Kidney (tissue), 14 donors: Measurements from ENCODE around the gene MRPL4. TPM values are rescaled to one million over a fixed set of nuclear protein-coding genes. Genes with fewer than 3 reads are reported as not detected.

Experiments
- DNase-seq, 5 donors: peaks; one replicate each; pipeline ENCODE4 v3.0.0-alpha.2; 2013 to 2020
- FAIRE-seq: peaks from 2 replicates; lab custom pipeline; 2012; peaks lifted over from hg19 to GRCh38; lab: Jason Lieb, UNC
- H3K27ac ChIP-seq, 2 donors: one replicate each; pipeline ENCODE4 v1.7.0; 2013; ENCODE audit warnings: low read depth in 2 of 2, low read length in 2 of 2, inconsistent platforms in 1 of 2
- H3K27me3 ChIP-seq: one replicate; pipeline ENCODE4 v1.7.1; 2013; ENCODE audit warnings: low read length, inconsistent platforms; ENCODE audit not compliant: control insufficient read depth, insufficient read depth
- H3K36me3 ChIP-seq, 3 donors: one replicate each; pipeline versions ENCODE4 v1.7.0 to v1.7.1; 2013; ENCODE audit warnings: low read length in 3 of 3, control low read depth in 1 of 3, inconsistent platforms in 1 of 3; ENCODE audit not compliant: insufficient read depth in 3 of 3, control insufficient read depth in 2 of 3
- H3K4me1 ChIP-seq, 3 donors: one replicate each; pipeline versions ENCODE4 v1.7.0 to v1.7.1; 2013; ENCODE audit warnings: low read length in 3 of 3, inconsistent platforms in 1 of 3, low read depth in 1 of 3; ENCODE audit not compliant: control insufficient read depth in 2 of 3, insufficient read depth in 2 of 3
- H3K4me3 ChIP-seq, 3 donors: one replicate each; pipeline versions ENCODE4 v1.7.0 to v1.8.1; 2013; ENCODE audit warnings: low read length in 3 of 3, control low read depth in 1 of 3, inconsistent platforms in 1 of 3
- H3K9ac ChIP-seq, 3 donors: one replicate each; pipeline versions ENCODE4 v1.7.0 to v1.7.1; 2013; ENCODE audit warnings: low read length in 3 of 3, control low read depth in 1 of 3, inconsistent platforms in 1 of 3
- H3K9me3 ChIP-seq, 3 donors: one replicate each; pipeline versions ENCODE4 v1.7.0 to v1.7.1; 2013; ENCODE audit warnings: low read length in 3 of 3, control low read depth in 1 of 3, inconsistent platforms in 1 of 3; ENCODE audit not compliant: control insufficient read depth in 2 of 3, insufficient read depth in 1 of 3
- intact Hi-C: fragments of 100-400 bp; cut with DNase I; formaldehyde crosslinking; loops from one replicate; pipeline ENCODE4 v1.11.1; 2022
- microRNA-seq: library from miRNA; unstranded; fragments of <30 nt; microRNA quantifications from one replicate; pipeline ENCODE4 v1.2.0, GENCODE V29; 2020
- polyA plus RNA-seq: library from polyadenylated mRNA; stranded (reverse); fragments of 350-450 nt; fragmentation: Illumina TruSeq; extraction: RNeasy Lipid Tissue Mini Kit (QIAGEN cat#74804); gene quantifications from one replicate; pipeline ENCODE4 v1.2.3, GENCODE V29; 2014; ENCODE audit warnings: low read depth, low replicate concordance; ENCODE audit not compliant: insufficient read depth
- total RNA-seq: library from RNA; stranded (reverse); fragmentation: NEBNext Ultra II Directional; extraction: Animal tissue kit (Norgen Biotek cat#: 25700); gene quantifications from one replicate; pipeline ENCODE4 v1.2.1, GENCODE V29; 2021
- TF ChIP-seq, protein P1 (sequence below): IDR thresholded peaks from 3 replicates; pipeline ENCODE4 v1.5.1; 2012; ENCODE audit warnings: mild to moderate bottlenecking, moderate library complexity, borderline replicate concordance; ENCODE audit not compliant: insufficient read depth; ENCODE audit errors: extremely low read depth
- donor health status: control.
- donor health status: control.
- donor health status: control.
- donor health status: control.
- donor health status: control.
- donor health status: DM: yes; HTN: yes; CAD: no.
- donor health status: Normal renal cell carcinoma (clear cell type).

MRPL4 gene
- total and polyA plus RNA-seq, 2 donors from 2014 or later: 44.8 to 102 TPM

DNA sequence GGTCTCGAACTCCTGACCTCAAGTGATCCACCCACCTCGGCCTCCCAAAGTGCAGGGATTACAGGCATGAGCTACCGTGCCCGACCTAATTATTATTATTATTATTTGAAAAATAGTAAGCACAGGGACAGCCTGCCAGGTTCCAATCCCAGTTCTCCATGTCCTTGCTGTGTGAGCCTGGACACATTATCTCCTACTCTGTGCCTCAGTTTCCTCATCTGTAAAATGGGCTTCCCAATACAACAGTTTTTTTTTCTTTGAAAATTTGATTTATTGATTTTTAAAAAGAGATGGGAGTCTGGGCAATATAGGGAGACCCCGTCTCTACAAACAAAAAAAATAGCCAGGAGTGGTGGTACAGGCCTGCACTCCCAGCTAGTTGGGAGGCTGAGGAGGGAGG, 54.3 kb downstream of the MRPL4 start:
- no peak for FAIRE-seq
- Histone ChIP-seq H3K4me1 (no peaks in the 10 kb centered on the region), H3K9me3 (no peaks in the 10 kb centered on the region), H3K36me3 (no peaks in the 10 kb centered on the region), H3K4me3 (no peak overlapping the region), H3K9ac (no peak overlapping the region), H3K27ac (no peak overlapping the region), H3K27me3 (no peaks in the 10 kb centered on the region)
- TF ChIP-seq, protein P1, sequence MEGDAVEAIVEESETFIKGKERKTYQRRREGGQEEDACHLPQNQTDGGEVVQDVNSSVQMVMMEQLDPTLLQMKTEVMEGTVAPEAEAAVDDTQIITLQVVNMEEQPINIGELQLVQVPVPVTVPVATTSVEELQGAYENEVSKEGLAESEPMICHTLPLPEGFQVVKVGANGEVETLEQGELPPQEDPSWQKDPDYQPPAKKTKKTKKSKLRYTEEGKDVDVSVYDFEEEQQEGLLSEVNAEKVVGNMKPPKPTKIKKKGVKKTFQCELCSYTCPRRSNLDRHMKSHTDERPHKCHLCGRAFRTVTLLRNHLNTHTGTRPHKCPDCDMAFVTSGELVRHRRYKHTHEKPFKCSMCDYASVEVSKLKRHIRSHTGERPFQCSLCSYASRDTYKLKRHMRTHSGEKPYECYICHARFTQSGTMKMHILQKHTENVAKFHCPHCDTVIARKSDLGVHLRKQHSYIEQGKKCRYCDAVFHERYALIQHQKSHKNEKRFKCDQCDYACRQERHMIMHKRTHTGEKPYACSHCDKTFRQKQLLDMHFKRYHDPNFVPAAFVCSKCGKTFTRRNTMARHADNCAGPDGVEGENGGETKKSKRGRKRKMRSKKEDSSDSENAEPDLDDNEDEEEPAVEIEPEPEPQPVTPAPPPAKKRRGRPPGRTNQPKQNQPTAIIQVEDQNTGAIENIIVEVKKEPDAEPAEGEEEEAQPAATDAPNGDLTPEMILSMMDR: no peak
- intact Hi-C loops: no loop called here
- DNase-seq: no peak

DNA sequence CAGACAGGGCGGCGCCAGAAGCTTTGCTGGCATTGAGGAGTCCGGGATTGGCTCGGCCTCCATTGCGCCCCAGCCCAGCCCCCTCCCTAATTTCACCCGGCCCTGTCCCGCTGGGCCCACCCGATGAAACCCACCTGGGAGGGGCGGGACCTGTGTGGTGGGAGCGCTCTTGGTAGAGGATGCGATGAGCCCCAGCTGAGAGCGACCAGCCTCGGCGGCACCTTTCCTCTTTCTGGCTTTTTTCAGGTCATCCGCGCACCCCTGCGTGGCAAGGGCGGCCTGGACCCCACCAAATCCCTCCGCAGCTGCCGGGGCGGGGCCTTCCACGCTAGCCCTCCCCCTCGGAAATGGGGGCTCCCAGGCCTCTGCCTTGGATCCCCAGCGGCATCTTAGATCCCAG, 57.4 kb downstream of the MRPL4 start, which contains the start of gene ZGLP1:
TSS of gene ZGLP1 (minus strand) at position 393 of the 400 bp plus-strand sequence.
- no peaks in the 10 kb centered on the region for H3K27me3 ChIP-seq
- DNase-seq: no peak
- no peaks in the 10 kb centered on the region for H3K36me3 ChIP-seq
- no peaks in the 10 kb centered on the region for H3K9me3 ChIP-seq
- H3K27ac ChIP-seq: no peak within 1 kb of the TSS
- FAIRE-seq: no peak
- intact Hi-C loops: no loop called here
- no peaks in the 10 kb centered on the region for H3K4me1 ChIP-seq
- no peak within 1 kb of the TSS for H3K4me3 ChIP-seq
- no peak within 1 kb of the TSS for H3K9ac ChIP-seq
- TF ChIP-seq, protein P1: no peak

Small RNAs within 50 kb of the gene (microRNA-seq; reads per million reads assigned to microRNA genes)
- gene MIR4322: not detected

Other genes with a start within 250 kb of the MRPL4 start
- 5.1 TPM for gene COL5A3, start 241.7 kb upstream of the MRPL4 start, total RNA-seq
- 0.97 TPM for gene COL5A3, start 241.7 kb upstream of the MRPL4 start, polyA plus RNA-seq
- gene RDH8, start 238.7 kb upstream of the MRPL4 start, total RNA-seq: not detected
- not detected for gene RDH8, start 238.7 kb upstream of the MRPL4 start, polyA plus RNA-seq
- 42.5 TPM for gene SHFL, start 165.9 kb upstream of the MRPL4 start, total RNA-seq
- gene SHFL, start 165.9 kb upstream of the MRPL4 start, polyA plus RNA-seq: 36.4 TPM
- 0.35 TPM for gene ANGPTL6, start 149.5 kb upstream of the MRPL4 start, total RNA-seq
- gene ANGPTL6, start 149.5 kb upstream of the MRPL4 start, polyA plus RNA-seq: 0.37 TPM
- gene PPAN, start 145.9 kb upstream of the MRPL4 start, total RNA-seq: 43.2 TPM
- gene PPAN, start 145.9 kb upstream of the MRPL4 start, polyA plus RNA-seq: 25.2 TPM
- 17.3 TPM for gene P2RY11, start 140.5 kb upstream of the MRPL4 start, total RNA-seq
- gene P2RY11, start 140.5 kb upstream of the MRPL4 start, polyA plus RNA-seq: 3.7 TPM
- 172 TPM for gene EIF3G, start 132.3 kb upstream of the MRPL4 start, total RNA-seq
- gene EIF3G, start 132.3 kb upstream of the MRPL4 start, polyA plus RNA-seq: 212 TPM
- gene DNMT1, start 57.3 kb upstream of the MRPL4 start, total RNA-seq: 64.6 TPM
- 15.3 TPM for gene DNMT1, start 57.3 kb upstream of the MRPL4 start, polyA plus RNA-seq
- gene S1PR2, start 20.9 kb upstream of the MRPL4 start, total RNA-seq: 6.3 TPM
- gene S1PR2, start 20.9 kb upstream of the MRPL4 start, polyA plus RNA-seq: 1.5 TPM
- gene ICAM1, start 18.9 kb downstream of the MRPL4 start, total RNA-seq: 50.3 TPM
- gene ICAM1, start 18.9 kb downstream of the MRPL4 start, polyA plus RNA-seq: 16.3 TPM
- 0.85 TPM for gene ICAM4, start 34.7 kb downstream of the MRPL4 start, total RNA-seq
- gene ICAM4, start 34.7 kb downstream of the MRPL4 start, polyA plus RNA-seq: 1.1 TPM
- gene ICAM5, start 37.7 kb downstream of the MRPL4 start, total RNA-seq: 2.9 TPM
- 0.34 TPM for gene ICAM5, start 37.7 kb downstream of the MRPL4 start, polyA plus RNA-seq
- gene ZGLP1, start 57.6 kb downstream of the MRPL4 start, total RNA-seq: 4.6 TPM
- 5.5 TPM for gene ZGLP1, start 57.6 kb downstream of the MRPL4 start, polyA plus RNA-seq
- 20.1 TPM for gene FDX2, start 63.8 kb downstream of the MRPL4 start, total RNA-seq
- gene FDX2, start 63.8 kb downstream of the MRPL4 start, polyA plus RNA-seq: 88.4 TPM
- gene RAVER1, start 81.3 kb downstream of the MRPL4 start, total RNA-seq: 38.4 TPM
- 9.1 TPM for gene RAVER1, start 81.3 kb downstream of the MRPL4 start, polyA plus RNA-seq
- gene ICAM3, start 87.4 kb downstream of the MRPL4 start, total RNA-seq: 17.4 TPM
- gene ICAM3, start 87.4 kb downstream of the MRPL4 start, polyA plus RNA-seq: 21.8 TPM
- gene TYK2, start 128.4 kb downstream of the MRPL4 start, total RNA-seq: 127 TPM
- 131 TPM for gene TYK2, start 128.4 kb downstream of the MRPL4 start, polyA plus RNA-seq
- 139 TPM for gene CDC37, start 151.3 kb downstream of the MRPL4 start, total RNA-seq
- gene CDC37, start 151.3 kb downstream of the MRPL4 start, polyA plus RNA-seq: 149 TPM
- gene PDE4A, start 168.3 kb downstream of the MRPL4 start, total RNA-seq: 17.5 TPM
- 4.5 TPM for gene PDE4A, start 168.3 kb downstream of the MRPL4 start, polyA plus RNA-seq